Nucleus accumbens (tissue), 56 donors: ENCODE measurements around the gene SIX3.

Experiments used
- DNase-seq, 56 donors: peaks; one replicate each; lab custom pipeline; 2025; lab: John Stamatoyannopoulos, UW

The SIX3 gene

GRCh38 chr2:44941551-44942234 is at the start of gene SIX3:
Gene SIX3 (plus strand): TSS chr2:44941702. CDS start chr2:44942105, 403 bp downstream.
- peak in 51 of 56 donors; percentile 32 to 94 (median 73) for DNase-seq

- DNase-seq: peak in 3 of 56 donors; percentile 5 to 10 (median 8)
These were observed 47.4 kb upstream of the SIX3 start for GRCh38 chr2:44894058-44894457.

GRCh38 chr2:44895061-44895460 is 46.4 kb upstream of the SIX3 start:
- no peak for DNase-seq

DNA sequence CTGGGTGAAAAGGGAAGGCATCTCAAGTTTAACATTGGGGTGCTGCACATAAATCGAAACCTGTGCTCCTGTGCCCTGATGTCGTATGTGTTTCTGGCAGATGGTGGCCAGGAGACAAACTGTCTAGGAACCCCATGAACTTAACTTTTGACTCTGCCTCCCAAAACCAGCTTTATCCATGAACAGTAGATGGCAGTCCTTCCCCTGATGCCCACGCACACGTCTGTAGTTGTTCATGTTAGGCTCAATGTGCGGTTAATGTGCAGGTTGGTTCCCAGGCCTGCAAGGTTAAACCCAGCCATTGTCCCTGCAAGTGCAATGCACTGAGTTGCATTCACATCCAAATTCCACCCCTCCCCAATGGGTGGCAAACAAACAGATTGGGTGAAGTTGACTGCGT is 44.1 kb upstream of the SIX3 start:
- no peak for DNase-seq

DNA sequence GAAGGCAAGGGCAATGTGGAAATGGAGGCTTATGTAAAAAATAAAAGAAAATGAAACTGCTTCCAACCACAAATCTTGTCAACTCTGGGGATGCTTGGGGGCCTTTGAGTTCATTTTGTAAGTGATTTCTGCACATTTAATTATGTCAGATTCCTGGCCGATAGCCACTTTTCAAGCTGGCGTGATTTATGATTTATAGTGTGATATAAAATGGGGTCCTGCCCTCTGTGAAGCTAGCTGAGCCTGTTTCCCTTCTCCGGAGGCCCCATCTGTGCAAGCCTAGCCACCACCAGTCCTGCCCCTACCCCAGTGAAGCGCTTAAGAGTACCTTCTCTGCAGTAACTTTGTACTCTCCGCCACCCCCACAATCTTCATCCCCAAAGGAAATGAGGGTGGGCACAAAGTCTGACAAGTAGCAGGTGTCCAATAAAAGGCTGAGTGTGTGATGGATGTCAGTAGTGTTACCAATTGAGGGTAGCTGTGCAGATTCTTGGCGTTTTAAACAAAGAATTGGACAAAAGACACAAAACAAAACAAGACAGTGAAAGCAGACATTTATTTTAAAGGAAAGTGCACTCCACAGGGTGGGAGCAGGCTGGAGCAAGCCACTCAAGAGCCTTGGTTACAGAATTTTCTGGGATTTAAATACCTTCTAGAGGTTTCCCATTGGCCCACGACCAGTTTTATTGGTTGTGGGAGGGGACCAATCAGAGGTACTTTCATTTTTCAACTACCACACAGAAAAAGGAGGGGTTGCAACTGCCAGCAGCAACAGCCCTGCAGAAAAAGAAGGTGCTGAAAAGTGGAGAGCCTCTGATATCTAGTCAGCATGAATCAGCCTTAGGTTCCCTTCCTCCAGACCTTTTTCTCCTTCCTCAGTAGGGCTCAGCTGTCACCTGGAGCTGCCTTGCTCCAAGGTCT is 39.0 kb upstream of the SIX3 start:
- no peak for DNase-seq

- DNase-seq: no peak
These were observed 36.9 kb upstream of the SIX3 start for GRCh38 chr2:44904578-44904977.

- DNase-seq: no peak
These were observed 34.5 kb upstream of the SIX3 start for GRCh38 chr2:44906972-44907371.

DNA sequence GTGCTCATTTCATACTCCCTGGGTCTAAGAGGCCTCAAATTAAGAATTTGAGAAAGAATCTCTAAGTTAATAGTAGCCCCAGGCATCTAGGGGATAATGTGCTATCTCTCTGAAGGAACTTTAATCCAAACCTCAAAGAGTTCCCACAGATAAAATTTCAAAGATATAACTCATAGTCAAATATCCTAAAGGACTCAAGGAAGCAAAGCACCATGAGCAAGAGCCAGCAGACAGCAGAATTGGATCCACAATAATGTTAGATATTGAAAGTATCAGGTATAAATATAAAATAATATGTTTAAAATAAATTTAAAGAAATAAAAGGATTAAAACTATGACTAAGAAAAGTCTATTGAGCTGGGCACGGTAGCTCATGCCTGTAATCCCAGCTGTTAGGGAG is 31.7 kb upstream of the SIX3 start:
- no peak for DNase-seq

DNA sequence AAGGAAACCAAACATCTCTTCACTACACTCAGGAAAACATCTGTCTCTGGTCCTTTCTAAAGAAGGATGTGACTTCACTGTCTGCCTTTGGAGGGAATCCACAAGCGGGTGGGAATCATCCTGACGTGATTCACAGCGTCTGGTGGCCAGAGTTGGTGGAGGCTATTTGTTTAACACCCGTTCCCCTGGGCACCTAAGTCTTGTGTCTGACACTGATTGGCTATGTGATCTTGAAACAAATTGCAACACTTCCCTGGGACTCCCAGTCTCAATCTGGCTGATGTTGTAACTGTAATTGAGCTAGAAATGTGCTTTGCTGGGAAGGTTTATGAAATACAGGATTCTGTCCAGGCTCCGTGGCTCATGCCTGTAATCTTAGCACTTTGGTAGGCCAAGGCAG is 28.8 kb upstream of the SIX3 start:
- DNase-seq: no peak

DNA sequence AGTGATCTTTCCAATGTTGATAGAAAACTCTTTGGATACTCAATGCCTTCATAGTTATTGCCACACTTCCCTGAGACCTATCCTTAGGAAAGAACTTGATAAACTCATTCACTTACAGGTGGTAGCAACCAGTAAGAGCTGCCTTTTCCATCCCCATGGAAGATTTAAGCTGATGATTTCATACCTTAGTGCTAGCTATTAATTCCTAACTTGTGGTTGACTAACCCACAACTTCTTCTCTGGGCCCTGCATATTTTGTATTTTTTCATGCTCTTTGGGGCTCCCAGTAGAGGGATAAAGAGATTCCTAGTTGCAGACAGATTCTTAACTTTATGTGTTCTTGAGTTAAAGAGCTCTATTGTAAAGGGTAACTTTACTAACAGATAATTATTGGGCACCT is 25.2 kb upstream of the SIX3 start:
- DNase-seq: no peak

- DNase-seq: no peak
These were observed 23.3 kb upstream of the SIX3 start for GRCh38 chr2:44918095-44918775.

DNA sequence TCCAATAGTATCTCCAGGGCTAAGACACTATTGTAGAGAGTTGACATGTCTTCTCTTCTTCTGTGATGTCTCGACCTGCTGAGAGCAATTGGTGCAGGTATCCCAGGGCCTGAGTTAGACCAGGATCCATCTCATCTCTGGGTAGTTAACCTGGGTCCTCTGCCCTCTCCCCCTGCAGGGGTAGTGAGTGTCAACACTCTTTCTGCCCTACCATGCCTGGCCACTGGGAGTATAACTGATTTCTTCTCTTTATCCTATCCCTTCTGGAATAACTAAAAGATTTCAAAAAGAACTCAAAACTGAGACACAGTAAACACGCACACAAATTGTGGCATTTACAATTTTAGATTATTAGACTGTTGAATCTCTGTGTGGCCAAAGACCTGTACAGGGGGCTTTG is 20.8 kb upstream of the SIX3 start:
- DNase-seq: no peak

DNA sequence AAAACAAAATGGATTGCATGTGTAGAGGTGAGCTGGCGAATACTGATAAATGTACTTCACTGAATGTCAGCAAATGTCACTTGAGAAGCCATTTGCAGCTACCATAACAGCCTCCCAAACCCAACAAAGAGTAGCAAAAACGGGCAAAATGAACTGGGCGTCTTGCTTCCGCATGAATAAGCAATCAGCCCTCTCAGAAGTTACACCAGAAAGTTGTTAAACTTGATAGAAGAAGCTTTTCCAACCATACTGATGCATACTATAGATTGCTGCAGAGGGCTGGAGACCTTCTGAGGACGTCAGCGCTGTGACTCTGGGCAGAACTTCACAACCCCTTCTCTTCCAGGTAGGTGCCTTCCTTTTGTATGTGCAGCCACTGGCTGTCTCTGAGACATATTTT is 18.7 kb upstream of the SIX3 start:
- no peak for DNase-seq

GRCh38 chr2:44925561-44926136 is 15.9 kb upstream of the SIX3 start:
- no peak for DNase-seq

DNA sequence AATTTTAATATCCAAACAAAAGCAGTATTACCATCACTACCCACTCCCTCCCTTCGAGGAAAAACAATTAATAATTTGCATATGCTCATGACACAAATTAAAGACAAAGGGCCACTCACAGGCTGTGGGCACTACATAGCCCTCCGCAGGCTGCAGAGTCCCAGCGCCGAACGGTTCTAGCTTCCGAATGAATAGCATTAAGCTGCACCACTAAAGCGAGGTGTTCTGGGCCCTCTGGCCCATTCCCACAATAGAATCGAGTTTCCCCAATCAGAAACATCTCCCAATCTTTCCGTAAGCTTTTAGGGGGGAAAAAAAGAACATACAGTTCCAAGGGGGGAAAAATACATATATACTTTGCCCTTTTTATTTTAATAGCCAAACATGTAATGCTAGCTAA is 14.5 kb upstream of the SIX3 start:
- DNase-seq: no peak

DNA sequence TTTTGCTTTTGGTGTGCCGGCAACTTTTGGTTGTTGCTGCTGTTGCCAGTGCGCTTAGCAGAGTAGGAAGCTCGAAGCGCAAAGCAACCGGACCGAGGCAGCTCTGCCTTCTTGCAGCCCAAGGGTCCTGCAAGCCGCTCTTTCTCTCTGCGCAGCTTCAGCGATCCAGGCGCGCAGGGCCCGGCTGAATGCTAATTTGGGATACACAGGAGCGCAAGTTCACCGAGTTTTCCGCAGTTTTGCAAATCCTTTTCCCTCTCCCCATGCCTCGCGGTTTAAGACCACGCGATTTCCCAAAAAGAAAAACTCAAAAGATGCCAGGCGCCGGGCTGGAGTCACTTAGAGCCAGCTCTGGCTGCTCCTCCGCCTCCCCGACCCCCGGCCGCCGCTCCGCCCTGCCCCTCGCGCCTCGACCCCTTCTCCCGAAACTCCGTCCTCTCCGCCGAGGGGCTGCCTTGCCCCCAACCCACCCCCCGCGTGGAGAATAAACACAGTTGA is 13.5 kb upstream of the SIX3 start:
- peak in 3 of 56 donors; percentile 14 to 39 (median 25) for DNase-seq

DNA sequence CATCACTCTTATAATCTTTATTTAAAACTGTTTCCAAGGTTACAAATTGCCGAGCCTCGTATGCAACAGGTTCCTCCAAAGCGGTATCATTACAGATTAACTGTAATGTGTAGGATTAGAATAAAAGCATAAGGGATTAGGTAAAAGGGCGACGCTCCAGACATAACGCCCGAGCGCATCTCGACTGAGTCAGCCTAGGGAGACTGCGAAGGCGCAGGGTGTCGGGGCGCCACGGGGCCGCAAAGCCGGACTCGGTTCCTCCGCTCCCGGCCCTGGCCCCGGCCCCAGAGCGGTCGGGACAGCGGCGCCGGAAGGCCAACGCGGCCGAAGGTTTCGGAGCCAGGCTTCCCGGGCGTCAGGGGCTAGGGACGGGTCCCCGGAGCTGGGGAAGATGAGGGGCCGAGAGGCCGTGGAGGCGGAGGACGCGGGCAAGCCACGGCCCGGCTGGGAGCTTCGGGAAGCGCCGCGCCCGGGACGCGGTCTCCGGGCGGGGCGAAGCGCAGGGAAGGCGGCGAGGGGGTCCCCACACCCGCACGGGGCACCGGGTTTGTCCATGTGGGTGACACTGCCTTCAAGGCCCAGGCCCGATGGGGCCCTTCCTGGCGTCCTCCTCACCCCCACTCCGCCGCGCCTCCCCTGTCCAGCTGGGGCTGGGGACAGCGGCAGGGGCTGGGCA is 12.9 kb upstream of the SIX3 start:
- no peak for DNase-seq

GRCh38 chr2:44929159-44929734 is 12.3 kb upstream of the SIX3 start:
- DNase-seq: no peak

- no peak for DNase-seq
These were observed 11.7 kb upstream of the SIX3 start for GRCh38 chr2:44929735-44930273.
